ENCODE measurements around the gene MRPL36. TPM values are rescaled to one million over a fixed set of nuclear protein-coding genes. Genes with fewer than 3 reads are reported as not detected.
"Not testable (repeated sequence)": the region's sequence is repeated elsewhere in the genome, so short reads cannot be mapped to it uniquely, and the experiment has no call there.

The MRPL36 gene
- polyA plus RNA-seq, 4 donors = 31.2 to 43.0 (median 38.9) TPM

DNA sequence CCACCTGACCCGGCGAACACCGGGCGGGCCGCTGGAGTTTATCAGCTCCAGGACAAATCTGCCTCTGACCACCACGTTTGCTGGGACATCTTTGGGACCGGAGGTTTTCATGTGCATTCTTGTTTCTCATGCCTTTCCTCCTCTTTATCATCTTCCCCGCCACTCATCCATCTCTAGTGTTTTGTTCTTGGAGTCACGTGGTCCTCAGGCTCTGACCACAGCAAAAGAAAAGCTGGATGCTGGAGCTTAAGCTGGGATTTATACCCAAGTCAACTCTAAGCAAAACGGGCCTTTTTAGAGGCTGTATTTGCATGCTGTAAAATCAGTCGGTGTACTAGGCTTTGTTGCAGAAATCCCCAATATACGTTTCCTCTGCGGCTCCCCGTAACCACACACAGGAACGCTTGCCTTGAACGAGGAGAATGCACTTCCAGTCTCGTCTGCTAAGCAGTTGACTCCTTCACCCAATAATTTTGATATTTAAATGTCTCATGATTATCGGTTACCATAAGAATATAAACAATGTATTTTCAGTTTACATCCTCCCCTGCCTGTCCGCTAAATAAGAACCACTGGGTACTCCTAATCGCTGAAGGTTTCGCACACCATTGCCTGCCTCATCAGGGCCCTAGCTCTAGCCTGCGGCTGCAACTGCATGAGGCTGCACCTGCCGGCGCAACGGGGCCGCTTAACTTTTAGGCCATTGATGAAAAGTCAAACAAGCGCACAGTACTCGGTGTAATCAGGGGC, 1.0 kb upstream of the MRPL36 start:
- no peak for DNase-seq (ENCODE audit: low read depth in 4 of 4, low spot score in 3 of 4)

DNA sequence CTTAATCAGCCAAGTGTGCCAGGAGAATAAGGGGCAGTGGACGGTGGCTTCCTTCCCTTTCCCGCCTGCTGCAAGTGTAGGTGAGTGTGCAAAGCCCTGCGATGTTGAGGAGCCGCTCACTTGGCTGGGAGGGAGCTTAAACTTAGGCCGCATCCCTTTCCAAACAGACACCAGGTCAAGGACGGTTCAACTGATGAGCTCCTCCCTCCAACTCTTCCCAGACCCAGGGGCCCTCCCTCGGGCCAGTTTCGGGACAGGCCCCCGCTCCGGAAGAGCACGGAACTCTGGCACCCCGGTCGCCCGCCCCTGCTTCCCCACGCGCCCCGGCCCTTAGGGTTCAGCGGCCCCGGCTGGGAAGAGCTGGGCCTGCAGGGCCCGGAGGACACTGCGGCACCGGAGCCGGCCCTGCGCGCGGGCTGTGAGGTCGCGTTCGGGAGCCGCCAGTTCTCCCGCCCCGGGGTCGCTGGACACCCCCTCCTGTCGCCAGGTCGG, 481 bp downstream of the MRPL36 start:
- DNase-seq (ENCODE audit: low read depth in 4 of 4, low spot score in 3 of 4) = no peak

- DNase-seq (ENCODE audit: low read depth in 4 of 4, low spot score in 3 of 4) = not testable (repeated sequence)
Measured at GRCh38 chr5:1798589-1798988, 1.0 kb downstream of the MRPL36 start.

- no peak for DNase-seq (ENCODE audit: low read depth in 4 of 4, low spot score in 3 of 4)
Measured at GRCh38 chr5:1797855-1798254, 1.8 kb downstream of the MRPL36 start.

DNA sequence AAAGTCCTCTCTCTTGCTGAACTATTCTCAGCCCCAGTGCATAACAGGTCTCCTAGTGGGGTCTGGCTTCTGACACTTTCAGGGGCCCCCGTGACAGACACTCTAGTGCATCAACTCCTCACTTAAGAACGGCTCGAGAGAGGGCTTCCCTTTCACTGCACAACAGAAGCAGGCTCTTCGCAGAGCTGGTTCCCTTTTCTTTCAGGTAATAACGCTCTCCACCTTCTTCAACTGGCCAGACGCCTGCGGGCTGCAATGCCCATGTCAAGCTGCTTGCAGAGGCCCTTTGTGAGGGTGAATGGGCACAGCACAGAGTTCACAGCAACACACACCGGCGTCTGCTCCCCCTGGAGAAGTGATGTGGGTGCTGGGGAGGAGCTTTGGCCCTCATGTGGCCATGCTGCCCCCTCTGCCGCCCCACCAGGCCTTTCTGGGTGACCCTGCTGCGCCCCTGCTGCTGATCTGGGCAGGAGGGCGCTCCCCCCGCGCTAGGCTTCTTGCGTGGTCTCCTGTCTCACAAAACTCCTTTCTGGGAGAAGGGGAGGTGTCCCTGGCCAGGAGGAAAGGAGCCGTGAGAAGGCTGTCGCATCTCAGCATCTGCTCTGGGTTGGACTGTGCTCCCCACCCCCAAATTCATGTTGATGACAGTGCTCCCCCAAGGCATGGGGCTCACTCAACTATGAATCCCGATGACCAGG, 2.4 kb downstream of the MRPL36 start:
- no peak for DNase-seq (ENCODE audit: low read depth in 4 of 4, low spot score in 3 of 4)

- no peak for DNase-seq (ENCODE audit: low read depth in 4 of 4, low spot score in 3 of 4)
Measured at GRCh38 chr5:1796371-1797102, 3.1 kb downstream of the MRPL36 start.

- no peak for DNase-seq (ENCODE audit: low read depth in 4 of 4, low spot score in 3 of 4)
Measured at GRCh38 chr5:1795931-1796330, 3.7 kb downstream of the MRPL36 start.

DNA sequence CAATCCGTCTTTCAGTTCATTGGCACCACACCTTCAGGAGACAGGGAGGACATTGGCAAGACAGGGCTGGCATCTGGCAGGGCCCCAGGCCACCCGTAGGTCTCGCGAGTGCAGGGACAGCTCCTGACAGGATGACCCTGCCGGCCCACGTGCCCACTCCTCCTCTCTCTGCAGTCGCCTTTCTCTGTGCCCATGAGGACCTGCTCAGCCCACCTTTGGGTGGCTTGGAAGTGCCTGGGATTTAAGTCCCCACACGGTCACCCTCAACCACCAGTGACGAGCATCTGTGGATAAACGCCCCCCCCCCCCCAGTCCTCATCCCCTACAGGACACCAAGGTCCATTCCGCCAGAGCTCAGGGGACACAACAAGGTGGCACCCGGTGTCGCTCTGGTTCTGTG, 4.1 kb downstream of the MRPL36 start:
- DNase-seq (ENCODE audit: low read depth in 4 of 4, low spot score in 3 of 4) = no peak

DNA sequence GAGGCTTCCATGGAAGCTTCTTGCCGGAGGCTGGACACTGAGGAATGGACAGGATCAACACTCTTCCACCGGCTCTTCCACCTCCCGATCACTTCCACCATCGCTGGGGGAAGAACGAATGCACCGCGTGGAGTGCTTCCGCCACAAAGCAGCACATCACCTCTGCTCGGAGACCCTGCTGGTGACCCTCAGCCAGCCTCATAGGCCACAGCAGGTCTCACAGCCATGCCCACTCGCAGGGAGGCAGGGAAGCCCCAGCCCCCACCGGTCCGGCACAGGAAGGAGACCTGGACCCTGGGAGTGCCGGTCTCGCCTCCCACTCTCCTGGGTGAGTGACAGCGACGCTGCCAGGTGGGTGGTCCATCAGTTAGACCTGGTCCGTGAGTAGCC, 4.7 kb downstream of the MRPL36 start:
- DNase-seq (ENCODE audit: low read depth in 4 of 4, low spot score in 3 of 4) = no peak

DNA sequence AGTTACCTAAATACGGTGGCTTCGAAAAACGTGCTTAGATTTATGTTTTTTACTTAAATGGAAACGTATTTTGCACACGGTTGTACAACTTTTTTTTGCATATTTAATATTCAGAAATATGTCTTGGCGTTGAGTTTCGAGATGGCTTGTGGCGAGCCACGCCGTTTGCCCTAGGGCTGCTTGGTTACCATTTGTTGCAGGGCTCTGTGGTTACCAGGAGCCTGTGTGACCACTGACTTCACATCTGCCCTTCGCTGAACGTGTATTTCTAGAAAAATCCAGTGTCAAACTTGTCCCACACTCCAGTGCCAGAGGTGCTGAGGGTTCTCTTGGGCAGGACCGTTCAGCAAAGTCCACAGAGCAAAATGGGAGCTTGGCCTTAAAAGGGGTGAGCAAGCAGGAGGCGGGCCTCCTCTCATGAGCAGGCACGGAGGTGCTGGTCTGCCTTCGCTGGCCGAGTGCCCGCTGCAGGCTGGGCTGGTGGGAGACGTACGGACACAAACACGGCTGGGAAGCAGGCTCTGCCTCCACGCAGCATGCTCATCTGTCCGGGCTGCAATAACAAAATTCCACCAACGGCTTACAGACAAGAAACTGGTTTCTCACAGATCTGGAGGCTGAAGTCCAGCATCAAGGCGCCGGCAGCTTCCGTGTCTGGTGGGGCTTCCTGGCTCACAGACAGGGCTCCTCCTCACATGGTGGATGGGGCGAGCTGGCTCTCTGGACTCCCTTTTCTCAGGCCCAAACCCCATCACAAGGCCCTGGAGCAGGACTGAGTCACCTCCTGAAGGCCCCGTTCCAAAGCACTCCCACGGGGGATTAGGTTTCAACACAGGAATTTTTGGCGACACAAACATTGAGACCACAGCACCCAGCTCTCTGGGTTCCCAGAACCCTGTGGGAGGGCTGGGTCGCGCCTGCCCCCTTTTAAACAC, 5.4 kb downstream of the MRPL36 start:
- DNase-seq (ENCODE audit: low read depth in 4 of 4, low spot score in 3 of 4) = no peak

- no peak for DNase-seq (ENCODE audit: low read depth in 4 of 4, low spot score in 3 of 4)
Measured at GRCh38 chr5:1793301-1793740, 6.3 kb downstream of the MRPL36 start.

DNA sequence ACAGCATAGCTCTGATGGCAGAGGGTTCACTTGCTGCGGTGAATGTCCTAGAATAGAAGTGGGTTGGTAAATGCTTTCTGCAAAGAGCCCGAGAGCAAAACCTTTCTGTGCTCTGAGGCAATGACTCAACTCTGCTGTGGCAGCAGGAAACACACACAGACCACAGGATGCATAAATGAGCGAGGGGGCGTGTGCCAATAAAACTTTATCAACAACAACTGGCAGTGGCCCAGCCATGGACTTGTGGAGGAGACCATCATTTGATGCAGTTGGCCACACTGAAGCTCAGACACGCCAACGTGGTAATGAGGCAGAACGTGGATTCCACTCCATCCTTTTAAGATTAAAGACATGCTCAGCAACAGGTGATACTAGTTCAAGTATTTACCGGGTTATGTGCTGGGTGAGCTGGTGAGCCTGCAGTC, 6.8 kb downstream of the MRPL36 start:
- no peak for DNase-seq (ENCODE audit: low read depth in 4 of 4, low spot score in 3 of 4)

- DNase-seq (ENCODE audit: low read depth in 4 of 4, low spot score in 3 of 4) = no peak
Measured at GRCh38 chr5:1791176-1791575, 8.5 kb downstream of the MRPL36 start.

GRCh38 chr5:1789834-1790471, 9.7 kb downstream of the MRPL36 start:
- DNase-seq (ENCODE audit: low read depth in 4 of 4, low spot score in 3 of 4) = no peak

DNA sequence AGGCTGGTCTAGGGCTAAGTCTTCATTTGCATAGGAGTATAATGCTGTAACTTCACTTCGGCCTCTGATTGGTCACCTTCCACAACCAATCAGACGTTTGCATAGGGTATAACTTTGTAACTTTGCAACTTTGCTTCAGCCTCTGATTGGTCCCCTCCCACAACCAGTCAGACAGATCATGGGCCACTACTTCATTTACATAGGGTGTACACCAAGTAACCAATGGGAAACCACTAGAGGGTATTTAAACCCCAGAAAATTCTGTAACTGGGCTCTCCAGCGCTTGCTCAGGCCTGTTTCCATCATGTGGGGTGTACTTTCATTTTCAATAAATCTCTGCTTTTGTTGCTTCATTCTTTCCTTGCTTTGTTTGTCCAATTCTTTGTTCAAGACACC, 10.2 kb downstream of the MRPL36 start:
- not testable (repeated sequence) for DNase-seq (ENCODE audit: low read depth in 4 of 4, low spot score in 3 of 4)

- no peak for DNase-seq (ENCODE audit: low read depth in 4 of 4, low spot score in 3 of 4)
Measured at GRCh38 chr5:1788828-1789227, 10.8 kb downstream of the MRPL36 start.

- no peak for DNase-seq (ENCODE audit: low read depth in 4 of 4, low spot score in 3 of 4)
Measured at GRCh38 chr5:1788200-1788599, 11.4 kb downstream of the MRPL36 start.

DNA sequence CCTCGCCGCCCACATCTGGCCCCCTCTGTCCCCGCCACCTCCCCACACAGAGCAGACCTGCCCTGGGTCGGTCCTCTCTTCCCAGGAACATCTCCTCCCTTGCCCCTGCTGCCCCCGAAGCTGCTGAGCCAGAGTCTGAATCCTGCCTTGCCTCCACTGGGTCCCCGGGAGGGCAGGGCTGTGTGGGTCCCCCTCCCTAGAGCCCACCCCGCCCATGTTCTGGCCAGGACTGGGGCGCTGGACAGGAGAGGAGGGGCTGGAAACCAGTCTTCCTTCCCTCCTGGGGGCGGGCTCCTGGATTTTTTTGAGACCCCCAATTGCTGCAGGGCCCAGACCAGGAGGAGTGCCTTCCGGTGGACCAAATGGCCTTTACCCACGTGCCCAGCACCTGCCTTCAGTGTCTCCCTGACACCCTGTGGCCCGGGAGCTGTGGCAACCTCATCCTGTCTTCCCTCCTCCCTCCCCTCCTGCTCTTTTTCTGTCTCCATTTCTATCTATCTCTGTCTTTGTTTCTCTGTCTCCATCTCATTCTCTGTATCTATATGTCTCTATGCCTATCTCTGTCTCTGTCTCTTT, 12.1 kb downstream of the MRPL36 start:
- no peak for DNase-seq (ENCODE audit: low read depth in 4 of 4, low spot score in 3 of 4)

Data from left renal pelvis (tissue), 4 donors.